GM12873 (cell line): Measurements from ENCODE around the gene ZBTB34.

ENCODE experiments used
- CTCF ChIP-seq: IDR thresholded peaks from 2 replicates; pipeline ENCODE4 v1.5.1; 2012; ENCODE audit warnings: low read depth, mild to moderate bottlenecking, moderate library complexity, low read length, control low read depth; ENCODE audit not compliant: insufficient read depth; ENCODE audit errors: missing control alignments

Gene ZBTB34

GRCh38 chr9:126933334-126933980 is 73.0 kb downstream of the ZBTB34 start:
- peak; percentile 30 for TF ChIP-seq CTCF

GRCh38 chr9:126934441-126934840 is 74.0 kb downstream of the ZBTB34 start:
- TF ChIP-seq CTCF: no peak
